IMR-90 (cell line): ENCODE data around the gene SGMS1. TPM values are rescaled to one million over a fixed set of nuclear protein-coding genes. Genes with fewer than 3 reads are reported as not detected.

Source experiments
- ATAC-seq: fragments of 200-7000 bp; cut with Tn5 transposase; 2 replicates; pipeline ENCODE4 v1.9.1; 2020; ENCODE audit warnings: low read depth, mild to moderate bottlenecking, moderate library complexity
- BruUV-seq: library from RNA; stranded (reverse); fragments of 400-500 nt; replicated peaks from 2 replicates; lab custom pipeline; 2021; lab: Mats Ljungman, UMichigan
- CTCF ChIA-PET: fragments of 300-600 bp; formaldehyde crosslinking; extraction: SDS; loops from one replicate; lab custom pipeline; 2021; ENCODE audit warnings: antibody characterized with exemption; lab: Yijun Ruan, JAX
- POLR2A ChIA-PET: fragments of 300-600 bp; sonication (Branson Sonifier 250); formaldehyde crosslinking; loops from one replicate; lab custom pipeline; 2022; ENCODE audit warnings: antibody characterized with exemption; ENCODE audit not compliant: unreplicated experiment; lab: Charles Lee
- DNase-seq: peaks from one replicate; pipeline ENCODE4 v3.0.0; 2013
- H2AFZ ChIP-seq: replicated peaks from 2 replicates; pipeline ENCODE3; 2013; ENCODE audit warnings: low read length, mild to moderate bottlenecking; ENCODE audit not compliant: poor library complexity
- H2AK5ac ChIP-seq: 2 replicates; pipeline ENCODE4 v1.6.1; 2013; ENCODE audit warnings: low read depth, low read length, inconsistent platforms
- H2AK9ac ChIP-seq: replicated peaks from 2 replicates; pipeline ENCODE3; 2013; ENCODE audit warnings: mild to moderate bottlenecking, low read depth, low read length, moderate library complexity; ENCODE audit not compliant: poor library complexity
- H2BK120ac ChIP-seq: 2 replicates; pipeline ENCODE4 v1.6.1; 2013; ENCODE audit warnings: low read depth, low read length, inconsistent platforms
- H2BK15ac ChIP-seq: 3 replicates; pipeline ENCODE4 v1.6.1; 2013; ENCODE audit warnings: low read depth, low read length, inconsistent platforms
- H2BK20ac ChIP-seq: 2 replicates; pipeline ENCODE4 v1.6.1; 2013; ENCODE audit warnings: low read depth, mild to moderate bottlenecking, inconsistent platforms, low read length, moderate library complexity
- H2BK5ac ChIP-seq: 2 replicates; pipeline ENCODE4 v1.6.1; 2013; ENCODE audit warnings: mild to moderate bottlenecking, low read depth, low read length, inconsistent platforms; ENCODE audit not compliant: poor library complexity, severe bottlenecking
- H3K14ac ChIP-seq: replicated peaks from 2 replicates; pipeline ENCODE4 v1.6.1; 2013; ENCODE audit warnings: low read depth, low read length, inconsistent platforms
- H3K18ac ChIP-seq: 2 replicates; pipeline ENCODE4 v1.6.1; 2013; ENCODE audit warnings: low read depth, low read length, control low read depth
- H3K23ac ChIP-seq: 2 replicates; pipeline ENCODE4 v1.6.1; 2013; ENCODE audit warnings: low read depth, low read length, inconsistent platforms
- H3K27ac ChIP-seq: 2 replicates; pipeline ENCODE4 v1.5.1; 2013; ENCODE audit warnings: mild to moderate bottlenecking, control low read depth, low read length; ENCODE audit not compliant: insufficient read depth
- H3K27me3 ChIP-seq: 2 replicates; pipeline ENCODE4 v1.6.1; 2013; ENCODE audit warnings: low read length; ENCODE audit not compliant: control insufficient read depth, insufficient read depth
- H3K36me3 ChIP-seq: 2 replicates; pipeline ENCODE4 v1.6.1; 2013; ENCODE audit warnings: low read length, mixed read lengths; ENCODE audit not compliant: control insufficient read depth, insufficient read depth
- H3K4ac ChIP-seq: 2 replicates; pipeline ENCODE4 v1.6.1; 2013; ENCODE audit warnings: low read depth, low read length, inconsistent platforms
- H3K4me1 ChIP-seq: 2 replicates; pipeline ENCODE4 v1.6.1; 2013; ENCODE audit warnings: low read length, mixed read lengths; ENCODE audit not compliant: control insufficient read depth, insufficient read depth
- H3K4me2 ChIP-seq: 2 replicates; pipeline ENCODE4 v1.6.1; 2013; ENCODE audit warnings: low read depth, mild to moderate bottlenecking, control low read depth, low read length, moderate library complexity
- H3K4me3 ChIP-seq: 2 replicates; pipeline ENCODE4 v1.5.1; 2013; ENCODE audit warnings: low read depth, mild to moderate bottlenecking, control low read depth, low read length, moderate library complexity; ENCODE audit not compliant: insufficient read depth
- H3K56ac ChIP-seq: 2 replicates; pipeline ENCODE4 v1.6.1; 2013; ENCODE audit warnings: low read length, inconsistent platforms; ENCODE audit not compliant: insufficient read depth; ENCODE audit errors: extremely low read depth
- H3K79me1 ChIP-seq, 2 experiments: 2 replicates each; pipeline ENCODE4 v1.6.1; 2013; ENCODE audit warnings: low read length in 2 of 2, inconsistent platforms in 1 of 2, low read depth in 1 of 2
- H3K9ac ChIP-seq: 2 replicates; pipeline ENCODE4 v1.6.1; 2013; ENCODE audit warnings: low read depth, low read length, control low read depth
- H3K9me1 ChIP-seq: 2 replicates; pipeline ENCODE4 v1.6.1; 2013; ENCODE audit warnings: low read length, inconsistent platforms; ENCODE audit not compliant: insufficient read depth
- H3K9me3 ChIP-seq: 2 replicates; pipeline ENCODE4 v1.6.1; 2013; ENCODE audit warnings: low read length; ENCODE audit not compliant: control insufficient read depth, insufficient read depth
- H4K20me1 ChIP-seq: 2 replicates; pipeline ENCODE4 v1.6.1; 2013; ENCODE audit warnings: low read length, inconsistent platforms; ENCODE audit not compliant: insufficient read depth
- H4K5ac ChIP-seq: 2 replicates; pipeline ENCODE4 v1.6.1; 2013; ENCODE audit warnings: mild to moderate bottlenecking, low read depth, low read length, control low read depth
- H4K8ac ChIP-seq, 2 experiments: 2 replicates each; pipeline ENCODE4 v1.6.1; 2013; ENCODE audit warnings: low read depth in 2 of 2, low read length in 2 of 2, control low read depth in 1 of 2, inconsistent platforms in 1 of 2
- H4K91ac ChIP-seq: 2 replicates; pipeline ENCODE4 v1.6.1; 2013; ENCODE audit warnings: low read depth, low read length, inconsistent platforms; ENCODE audit not compliant: insufficient read depth
- BHLHE40 ChIP-seq: fragments of 150-350 bp; IDR thresholded peaks from 2 replicates; pipeline ENCODE4 v1.6.1; 2016; ENCODE audit warnings: mild to moderate bottlenecking, low read depth, low read length
- CEBPB ChIP-seq: IDR thresholded peaks from 2 replicates; pipeline ENCODE4 v1.6.1; 2012; ENCODE audit warnings: low read depth, low read length, improper control_type of control experiment
- CHD1 ChIP-seq: IDR thresholded peaks from 2 replicates; pipeline ENCODE4 v1.6.1; 2012; ENCODE audit warnings: low read depth, low read length, improper control_type of control experiment
- CTCF ChIP-seq: conservative IDR thresholded peaks from 2 replicates; pipeline ENCODE4 v1.5.1; 2012; ENCODE audit warnings: mild to moderate bottlenecking, low read depth, low read length, improper control_type of control experiment
- FOS ChIP-seq: fragments of 150-350 bp; IDR thresholded peaks from 2 replicates; pipeline ENCODE4 v1.6.1; 2016; ENCODE audit warnings: low read depth, low read length
- MAZ ChIP-seq: IDR thresholded peaks from 2 replicates; pipeline ENCODE4 v1.6.1; 2012; ENCODE audit warnings: low read depth, mild to moderate bottlenecking, low read length, improper control_type of control experiment, moderate library complexity, borderline replicate concordance
- MXI1 ChIP-seq: IDR thresholded peaks from 2 replicates; pipeline ENCODE4 v1.6.1; 2012; ENCODE audit warnings: low read depth, mild to moderate bottlenecking, low read length, moderate library complexity, borderline replicate concordance
- NFE2L2 ChIP-seq: fragments of 150-350 bp; IDR thresholded peaks from 2 replicates; pipeline ENCODE4 v1.6.1; 2016; ENCODE audit warnings: low read depth, mild to moderate bottlenecking, low read length
- POLR2A ChIP-seq: IDR thresholded peaks from 2 replicates; pipeline ENCODE4 v1.6.1; 2012; ENCODE audit warnings: mild to moderate bottlenecking, low read depth, low read length
- RAD21 ChIP-seq: IDR thresholded peaks from 2 replicates; pipeline ENCODE4 v1.6.1; 2012; ENCODE audit warnings: low read length, improper control_type of control experiment
- RCOR1 ChIP-seq: IDR thresholded peaks from 2 replicates; pipeline ENCODE4 v1.6.1; 2012; ENCODE audit warnings: mild to moderate bottlenecking, low read length, improper control_type of control experiment; ENCODE audit not compliant: insufficient replicate concordance
- RFX5 ChIP-seq: IDR thresholded peaks from 2 replicates; pipeline ENCODE4 v1.8.0; 2012; ENCODE audit warnings: low read depth, mild to moderate bottlenecking, low read length, moderate library complexity
- SMC3 ChIP-seq: fragments of 150-350 bp; IDR thresholded peaks from 2 replicates; pipeline ENCODE4 v1.6.1; 2016; ENCODE audit warnings: low read depth, mild to moderate bottlenecking, antibody characterized with exemption, low read length, moderate library complexity
- USF2 ChIP-seq: fragments of 150-350 bp; IDR thresholded peaks from 2 replicates; pipeline ENCODE4 v1.6.1; 2017; ENCODE audit warnings: mild to moderate bottlenecking, antibody characterized with exemption, low read length, low read depth
- WGBS, 2 experiments: methylation state at CpG; one replicate each; pipeline versions ENCODE4 v1.1.5 to v1.1.7; 2013; ENCODE audit warnings: missing lambda C conversion rate in 2 of 2; ENCODE audit not compliant: insufficient read length in 1 of 2; ENCODE audit errors: extremely low coverage in 2 of 2; 5-methylcytosine and 5-hydroxymethylcytosine counted together
- dilution Hi-C: fragments of 300-500 bp; cut with HindIII; formaldehyde crosslinking; loops from one replicate; pipeline ENCODE4 v1.14.3; 2018; ENCODE audit warnings: low sequenced_read_pairs; ENCODE audit not compliant: unreplicated experiment
- in situ Hi-C: fragments of 300-500 bp; cut with MboI; formaldehyde crosslinking; loops from 3 replicates; pipeline ENCODE4 v1.14.3; 2019; ENCODE audit warnings: low sequenced_read_pairs, inconsistent platforms, mixed read lengths
- intact Hi-C: fragments of 100-400 bp; cut with micrococcal nuclease; formaldehyde crosslinking; loops from 2 replicates; pipeline ENCODE4 v1.10.0; 2022
- polyA plus RNA-seq, 3 experiments: library from polyadenylated mRNA; depleted of rRNA; stranded (reverse); fragments of >200 nt; gene quantifications; 2 replicates each; pipeline ENCODE4 v1.2.3, GENCODE V29; 2012; ENCODE audit warnings: low replicate concordance in 1 of 3
- total RNA-seq: library from RNA; depleted of rRNA; stranded (reverse); fragments of >200 nt; gene quantifications from 2 replicates; pipeline ENCODE4 v1.2.3, GENCODE V29; 2012

Gene SGMS1
- total and polyA plus RNA-seq, 2 of the 4 experiments (the other 2 are of a cell fraction) = 9.8 to 30.8 TPM

- TF ChIP-seq RCOR1 (no peak), POLR2A (no peak)
These were observed 146.2 kb downstream of the SGMS1 start (continued) for GRCh38 chr10:50477287-50478203.

- H4K91ac ChIP-seq = no peak overlapping the region
- ChIA-PET CTCF (no interaction called here), POLR2A (no interaction called here)
- no peak overlapping the region for H3K27ac ChIP-seq
- WGBS, 2 experiments = 100% methylated on average over 1 of the region's 2 CpGs; no CpG with 5 or more reads in 1 of the 2 experiments
- H3K27me3 ChIP-seq = no peaks in the 10 kb centered on the region
- no peak overlapping the region for H2BK15ac ChIP-seq
- peaks cover 9% of the 10 kb centered on the region for H3K4me1 ChIP-seq
- H2AK5ac ChIP-seq = no peak overlapping the region
- no peak overlapping the region for H2BK120ac ChIP-seq
- no peak overlapping the region for H2BK5ac ChIP-seq
- peaks cover 4 to 12% of the 10 kb centered on the region in 2 experiments; a peak in 3 of 4 replicates for H3K79me1 ChIP-seq
- H4K8ac ChIP-seq = no peak overlapping the region
- no peak overlapping the region for H3K18ac ChIP-seq
- H3K4me2 ChIP-seq = no peak overlapping the region
- H3K36me3 ChIP-seq = no peaks in the 10 kb centered on the region
- H2BK20ac ChIP-seq = no peak overlapping the region
- no peak overlapping the region for H2AK9ac ChIP-seq
- intact Hi-C loops = no loop called here
- ATAC-seq = no peak
- no peak overlapping the region for H3K56ac ChIP-seq
- 0 out of 2 replicates have a peak overlapping the region, but pooled peaks have one; percentile 53 for H3K14ac ChIP-seq
- H2AFZ ChIP-seq = no peak overlapping the region
- no peak overlapping the region for H4K5ac ChIP-seq
- no peaks in the 10 kb centered on the region; the same call in 1 of the 2 replicates for H3K9me3 ChIP-seq
- no TSS peak for BruUV-seq
- H4K20me1 ChIP-seq = no peaks in the 10 kb centered on the region
- no peak overlapping the region for H3K23ac ChIP-seq
- DNase-seq = no peak
- H3K9me1 ChIP-seq = no peaks in the 10 kb centered on the region
- in situ Hi-C loops = no loop called here
- no peak overlapping the region for H3K9ac ChIP-seq
- H3K4ac ChIP-seq = no peak overlapping the region
- no peak overlapping the region for H3K4me3 ChIP-seq
- dilution Hi-C loops = no loop called here
- TF ChIP-seq CEBPB = no peak
- no peak for TF ChIP-seq SMC3
- no peak for TF ChIP-seq POLR2A
- TF ChIP-seq MAZ = no peak
- no peak for TF ChIP-seq USF2
- TF ChIP-seq CHD1 = no peak
- TF ChIP-seq NFE2L2 = no peak
- TF ChIP-seq RAD21 = no peak
- no peak for TF ChIP-seq MXI1
- TF ChIP-seq RCOR1 = no peak
- no peak for TF ChIP-seq CTCF
- no peak for TF ChIP-seq FOS
- TF ChIP-seq BHLHE40 = no peak
- no peak for TF ChIP-seq RFX5
These were observed 150.0 kb downstream of the SGMS1 start for GRCh38 chr10:50473756-50474155.
